Immature natural killer cell (primary cell): Measurements from ENCODE around the gene CD2AP. TPM values are rescaled to one million over a fixed set of nuclear protein-coding genes. Genes with fewer than 3 reads are reported as not detected.

Source experiments
- DNase-seq, 3 donors: peaks; one replicate each; pipeline ENCODE4 v3.0.0; 2022; ENCODE audit warnings: mixed read lengths in 1 of 3
- H3K27ac Mint-ChIP-seq, 6 donors: one replicate each; pipeline ENCODE4 v1.8.0; 2020; ENCODE audit warnings: mixed read lengths in 6 of 6, mild to moderate bottlenecking in 5 of 6, inconsistent platforms in 4 of 6, moderate library complexity in 3 of 6
- H3K27me3 Mint-ChIP-seq, 3 donors: one replicate each; pipeline ENCODE4 v1.8.0; 2020 to 2021; ENCODE audit warnings: low read depth in 3 of 3, mild to moderate bottlenecking in 3 of 3, mixed read lengths in 3 of 3, moderate library complexity in 3 of 3, inconsistent platforms in 1 of 3
- H3K36me3 Mint-ChIP-seq, 3 donors: one replicate each; pipeline ENCODE4 v1.8.0; 2020; ENCODE audit warnings: mixed read lengths in 3 of 3, inconsistent platforms in 2 of 3, mild to moderate bottlenecking in 2 of 3
- H3K4me1 Mint-ChIP-seq, 2 donors: one replicate each; pipeline ENCODE4 v1.8.0; 2020; ENCODE audit warnings: inconsistent platforms in 2 of 2, mild to moderate bottlenecking in 2 of 2, mixed read lengths in 2 of 2, moderate library complexity in 1 of 2
- H3K4me3 Mint-ChIP-seq, 5 donors: one replicate each; pipeline ENCODE4 v1.8.0; 2020; ENCODE audit warnings: mild to moderate bottlenecking in 5 of 5, mixed read lengths in 5 of 5, inconsistent platforms in 3 of 5, moderate library complexity in 3 of 5
- H3K9me3 Mint-ChIP-seq, 6 donors: one replicate each; pipeline ENCODE4 v1.8.0; 2020; ENCODE audit warnings: mild to moderate bottlenecking in 6 of 6, mixed read lengths in 6 of 6, inconsistent platforms in 4 of 6, moderate library complexity in 3 of 6
- polyA plus RNA-seq, 3 donors: library from polyadenylated mRNA; unstranded; fragments of 300-500 nt; fragmentation: Illumina TruSeq; gene quantifications; one replicate each; pipeline ENCODE4 v1.2.3, GENCODE V29; 2021

CD2AP gene
- polyA plus RNA-seq, 3 donors from 2014 or later: 2.4 to 10.7 (median 5.9) TPM

- Mint-ChIP-seq H3K9me3 (no peaks in the 10 kb centered on the region), H3K27me3 (peaks cover 0 to 2% (median 2%) of the 10 kb centered on the region in 3 donors), H3K4me1 (peaks cover 0 to 7% of the 10 kb centered on the region in 2 donors), H3K36me3 (no peaks in the 10 kb centered on the region), H3K27ac (no peak overlapping the region), H3K4me3 (no peak overlapping the region)
- no peak for DNase-seq
These were observed 176.1 kb downstream of the CD2AP start for GRCh38 chr6:47653706-47654105.

- Mint-ChIP-seq H3K9me3 (no peaks in the 10 kb centered on the region), H3K4me3 (no peak overlapping the region), H3K4me1 (peaks cover 0 to 7% of the 10 kb centered on the region in 2 donors), H3K27ac (no peak overlapping the region), H3K27me3 (peaks cover 0 to 2% (median 2%) of the 10 kb centered on the region in 3 donors), H3K36me3 (no peaks in the 10 kb centered on the region)
- DNase-seq: no peak
These were observed 176.7 kb downstream of the CD2AP start for GRCh38 chr6:47654255-47654654.

GRCh38 chr6:47655719-47656595 lies 178.4 kb downstream of the CD2AP start:
- DNase-seq: peak in 2 of 3 donors; percentile 9 to 10

DNA sequence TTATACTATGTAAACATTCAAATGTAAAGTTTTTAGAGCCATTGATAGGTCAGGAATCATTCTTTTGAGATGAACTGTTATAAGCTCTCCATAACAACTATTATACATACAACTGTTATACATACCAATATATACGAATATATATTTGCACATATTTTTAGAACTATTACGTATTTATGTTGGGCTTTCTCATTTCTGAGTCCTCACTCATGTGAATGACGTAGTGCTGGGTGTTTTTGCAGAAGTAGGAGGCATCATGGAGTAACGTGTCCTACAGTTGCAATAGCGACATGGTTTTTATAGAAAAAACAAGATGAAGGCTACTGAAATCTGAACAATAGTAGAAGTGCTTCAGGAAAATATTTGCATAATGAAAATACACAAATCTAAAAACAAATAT lies 184.4 kb downstream of the CD2AP start:
- Mint-ChIP-seq H3K27ac (no peak overlapping the region), H3K36me3 (no peaks in the 10 kb centered on the region), H3K4me3 (no peak overlapping the region), H3K4me1 (no peaks in the 10 kb centered on the region), H3K9me3 (no peaks in the 10 kb centered on the region), H3K27me3 (peaks cover 0 to 7% (median 3%) of the 10 kb centered on the region in 3 donors)
- no peak for DNase-seq

More at GRCh38 chr6:47655719-47656595, 178.4 kb downstream of the CD2AP start:
- no peak overlapping the region for H3K27ac Mint-ChIP-seq
- no peaks in the 10 kb centered on the region for H3K9me3 Mint-ChIP-seq
- peaks cover 0 to 7% of the 10 kb centered on the region in 2 donors for H3K4me1 Mint-ChIP-seq
- no peaks in the 10 kb centered on the region for H3K36me3 Mint-ChIP-seq
- no peak overlapping the region for H3K4me3 Mint-ChIP-seq
- H3K27me3 Mint-ChIP-seq: peaks cover 2 to 4% (median 2%) of the 10 kb centered on the region in 3 donors

DNA sequence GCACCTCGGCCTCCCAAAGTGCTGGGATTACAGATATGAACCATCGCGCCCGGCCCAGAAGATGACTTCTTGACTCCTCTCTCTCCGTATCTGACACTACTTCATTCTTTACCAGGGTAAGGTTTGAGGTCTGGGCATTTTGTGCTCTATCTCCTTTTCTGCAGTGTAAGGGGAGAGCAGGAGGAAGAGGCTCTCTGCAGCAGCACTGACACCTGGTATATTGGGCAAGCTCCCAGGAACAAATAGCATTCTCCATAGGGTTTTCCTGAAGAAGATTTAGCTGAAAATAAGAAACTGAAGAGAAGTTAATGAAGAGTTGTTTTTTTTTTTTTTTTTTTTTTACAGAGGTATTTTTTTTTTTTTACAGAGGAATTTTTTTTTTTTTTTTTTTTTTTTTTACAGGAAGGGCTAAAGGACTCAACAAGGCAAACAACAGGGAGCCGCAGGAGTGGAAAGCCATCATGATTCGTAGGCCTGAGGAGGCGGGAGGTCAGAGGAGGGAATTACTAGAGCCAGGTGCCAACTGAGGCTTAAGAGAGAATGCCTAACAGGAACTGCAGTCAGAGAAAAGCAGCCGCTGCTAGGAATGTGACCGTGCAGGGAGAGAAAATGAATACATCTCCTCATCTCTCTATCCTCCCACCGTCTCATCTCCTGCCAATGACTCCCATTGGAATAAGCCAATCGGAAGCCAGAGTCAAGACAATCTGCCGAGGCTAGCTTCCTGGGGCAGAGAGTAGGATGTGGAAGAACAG lies 186.1 kb downstream of the CD2AP start:
- Mint-ChIP-seq H3K4me3 (no peak overlapping the region), H3K9me3 (no peaks in the 10 kb centered on the region), H3K36me3 (no peaks in the 10 kb centered on the region), H3K27me3 (peaks cover 0 to 7% (median 3%) of the 10 kb centered on the region in 3 donors), H3K27ac (no peak overlapping the region), H3K4me1 (no peaks in the 10 kb centered on the region)
- no peak for DNase-seq

DNA sequence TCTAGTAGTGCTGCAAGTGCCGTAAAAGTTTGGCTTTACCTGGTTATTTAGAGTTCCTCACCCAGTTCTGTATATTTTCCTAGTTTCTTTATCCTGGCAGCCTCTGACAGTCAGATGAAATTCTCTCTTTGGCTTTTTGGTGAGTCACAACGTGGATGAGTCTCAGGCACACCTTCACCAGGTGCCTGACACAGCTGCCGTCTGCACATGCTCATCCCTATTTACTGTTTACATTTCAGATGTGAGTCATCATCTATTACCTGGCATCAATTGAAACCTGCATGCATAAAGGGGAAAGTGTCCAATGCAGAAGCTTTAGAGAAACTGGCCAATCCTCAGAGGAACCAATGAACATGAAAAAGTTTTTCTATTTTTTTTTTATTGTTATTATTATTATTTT lies 187.5 kb downstream of the CD2AP start:
- no peak for DNase-seq
- Mint-ChIP-seq H3K36me3 (no peaks in the 10 kb centered on the region), H3K4me3 (no peak overlapping the region), H3K9me3 (no peaks in the 10 kb centered on the region), H3K27me3 (peaks cover 3 to 13% (median 3%) of the 10 kb centered on the region in 3 donors), H3K27ac (no peak overlapping the region), H3K4me1 (no peaks in the 10 kb centered on the region)

DNA sequence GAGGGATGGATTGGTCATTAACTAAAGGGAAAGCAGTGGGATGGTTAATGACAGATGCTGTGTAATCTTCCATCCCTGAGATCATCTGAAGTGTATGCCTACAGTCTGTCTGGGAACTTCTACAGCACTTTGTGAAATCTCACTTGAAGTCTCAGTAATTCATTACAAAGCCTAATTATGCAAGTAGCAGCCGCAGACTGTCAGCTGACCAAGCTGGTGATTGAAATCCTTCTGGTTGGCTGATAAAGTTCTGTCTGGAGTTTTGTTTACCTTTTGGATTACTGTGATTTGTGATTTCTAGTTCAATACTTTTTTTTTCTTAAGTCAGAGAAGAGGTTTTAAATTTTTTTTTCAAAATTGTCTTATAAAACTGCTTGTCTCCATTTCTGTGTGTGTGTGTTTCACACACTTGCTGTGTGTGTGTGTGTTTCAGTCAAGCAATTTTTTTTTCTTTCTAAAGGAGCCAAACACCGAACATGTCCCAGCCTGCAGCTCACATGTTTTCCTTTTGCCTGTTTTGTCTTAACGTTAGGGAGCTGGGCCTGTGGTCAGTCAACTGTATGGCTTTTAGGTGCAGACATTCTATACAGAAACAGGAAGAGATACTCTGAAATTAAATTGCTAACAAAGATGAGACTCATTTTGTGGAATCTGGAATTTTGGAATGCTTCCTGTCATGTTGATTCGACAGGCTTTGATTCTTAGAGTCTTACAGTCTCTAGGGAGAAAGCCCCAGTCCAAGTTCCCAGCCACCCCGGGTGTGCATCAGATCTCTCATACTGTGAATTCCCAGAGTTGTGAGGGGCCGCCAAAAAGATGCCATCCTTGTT lies 192.3 kb downstream of the CD2AP start:
- no peak for DNase-seq
- Mint-ChIP-seq H3K4me1 (no peaks in the 10 kb centered on the region), H3K36me3 (no peaks in the 10 kb centered on the region), H3K27ac (no peak overlapping the region), H3K27me3 (peaks cover 2 to 6% (median 3%) of the 10 kb centered on the region in 3 donors), H3K4me3 (no peak overlapping the region), H3K9me3 (no peaks in the 10 kb centered on the region)

- Mint-ChIP-seq H3K27me3 (peaks cover 0 to 6% (median 3%) of the 10 kb centered on the region in 3 donors), H3K4me3 (no peak overlapping the region)
- no peak for DNase-seq
These were observed 193.3 kb downstream of the CD2AP start for GRCh38 chr6:47670851-47671250.

DNA sequence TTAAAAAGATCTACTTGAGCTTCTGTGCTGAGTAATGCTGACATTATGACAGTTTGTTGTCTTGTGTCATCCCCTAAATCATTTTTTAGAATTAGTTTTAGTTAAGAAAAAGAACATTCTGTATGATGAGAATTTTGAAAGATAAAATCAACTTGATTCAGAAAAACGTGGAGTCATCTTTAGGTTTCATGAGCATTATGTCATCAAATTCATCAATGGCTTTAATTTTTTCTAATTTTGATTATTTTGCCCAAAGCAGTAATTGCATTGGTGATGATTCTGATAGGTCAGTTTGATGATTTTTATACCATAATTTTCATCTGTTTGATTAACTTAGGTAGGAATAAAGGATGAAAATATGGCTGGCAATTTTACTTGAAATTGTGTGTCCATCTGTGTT lies 194.2 kb downstream of the CD2AP start:
- Mint-ChIP-seq H3K4me3 (no peak overlapping the region), H3K27ac (no peak overlapping the region), H3K9me3 (no peaks in the 10 kb centered on the region), H3K36me3 (no peaks in the 10 kb centered on the region), H3K4me1 (no peaks in the 10 kb centered on the region), H3K27me3 (peaks cover 0 to 6% (median 3%) of the 10 kb centered on the region in 3 donors)
- no peak for DNase-seq

More at GRCh38 chr6:47670851-47671250, 193.3 kb downstream of the CD2AP start:
- Mint-ChIP-seq H3K27ac (no peak overlapping the region), H3K36me3 (no peaks in the 10 kb centered on the region), H3K9me3 (no peaks in the 10 kb centered on the region), H3K4me1 (no peaks in the 10 kb centered on the region)

DNA sequence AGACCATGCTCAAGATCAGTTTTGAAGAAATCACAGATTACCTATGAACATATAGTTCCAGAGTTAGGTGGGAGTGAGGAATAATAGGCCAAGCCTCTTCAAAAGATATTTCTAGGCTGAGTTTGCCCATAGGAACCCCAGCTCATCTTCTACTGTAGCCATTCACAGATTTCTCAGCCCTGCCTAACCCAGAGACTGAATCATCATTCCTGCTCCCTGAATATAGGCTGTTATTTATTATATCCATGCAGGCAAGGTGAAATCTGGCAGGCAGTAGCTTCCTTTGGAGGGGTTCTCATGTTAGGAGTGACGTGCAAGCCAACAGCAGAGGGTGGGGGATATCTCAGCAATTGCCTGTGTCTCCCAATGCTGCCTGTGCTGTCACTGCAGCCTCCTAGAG lies 195.2 kb downstream of the CD2AP start:
- no peaks in the 10 kb centered on the region for H3K9me3 Mint-ChIP-seq
- no peak for DNase-seq
- peaks cover 0 to 6% (median 3%) of the 10 kb centered on the region in 3 donors for H3K27me3 Mint-ChIP-seq
- H3K36me3 Mint-ChIP-seq: no peaks in the 10 kb centered on the region
- no peak overlapping the region for H3K27ac Mint-ChIP-seq
- H3K4me1 Mint-ChIP-seq: no peaks in the 10 kb centered on the region
- H3K4me3 Mint-ChIP-seq: no peak overlapping the region

GRCh38 chr6:47674673-47675072 lies 197.1 kb downstream of the CD2AP start:
- no peak for DNase-seq
- no peaks in the 10 kb centered on the region for H3K4me1 Mint-ChIP-seq
- no peak overlapping the region for H3K4me3 Mint-ChIP-seq
- peaks cover 0 to 2% (median under 1%) of the 10 kb centered on the region in 3 donors for H3K27me3 Mint-ChIP-seq
- H3K9me3 Mint-ChIP-seq: no peaks in the 10 kb centered on the region
- H3K36me3 Mint-ChIP-seq: no peaks in the 10 kb centered on the region
- H3K27ac Mint-ChIP-seq: no peak overlapping the region
